Testis (tissue), 3 donors: ENCODE results near the gene MAP2. TPM values are rescaled to one million over a fixed set of nuclear protein-coding genes. Genes with fewer than 3 reads are reported as not detected.
"Not testable (repeated sequence)": the region's sequence is repeated elsewhere in the genome, so short reads cannot be mapped to it uniquely, and the experiment has no call there.

Experiments
- DNase-seq: peaks from one replicate; pipeline ENCODE4 v3.0.0-alpha.2; 2019
- H3K27ac ChIP-seq, 2 donors: fragments of 200-600 bp; sonication (generic); one replicate each; pipeline ENCODE4 v1.5.1; 2019
- H3K27me3 ChIP-seq: fragments of 200-600 bp; sonication (generic); one replicate; pipeline ENCODE4 v1.5.1; 2019
- H3K36me3 ChIP-seq: fragments of 200-600 bp; sonication (generic); one replicate; pipeline ENCODE4 v1.5.1; 2017; ENCODE audit warnings: low read depth; ENCODE audit errors: missing control alignments
- H3K4me1 ChIP-seq: fragments of 200-600 bp; sonication (generic); one replicate; pipeline ENCODE4 v1.5.1; 2019
- H3K4me3 ChIP-seq, 2 donors: fragments of 200-600 bp; sonication (generic); one replicate each; pipeline ENCODE4 v1.5.1; 2017 to 2019
- H3K9me3 ChIP-seq: fragments of 200-600 bp; sonication (generic); one replicate; pipeline ENCODE4 v1.5.1; 2017
- POLR2A ChIP-seq: fragments of 450-650 bp; IDR thresholded peaks from one replicate; pipeline ENCODE4 v1.6.1; 2017; ENCODE audit warnings: antibody characterized with exemption, mild to moderate bottlenecking, moderate library complexity
- WGBS, 2 donors: methylation state at CpG; one replicate each; pipeline ENCODE4 v1.1.5; 2018; 5-methylcytosine and 5-hydroxymethylcytosine counted together
- intact Hi-C: fragments of 100-400 bp; cut with DNase I; formaldehyde crosslinking; loops from one replicate; pipeline ENCODE4 v1.15.1; 2023; ENCODE audit warnings: low total_unique reads
- polyA plus RNA-seq: library from polyadenylated mRNA; stranded (reverse); fragments of 350-450 nt; fragmentation: Illumina TruSeq; extraction: RNeasy Lipid Tissue Mini Kit (QIAGEN cat#74804); gene quantifications from one replicate; pipeline ENCODE4 v1.2.3, GENCODE V29; 2014; ENCODE audit warnings: low read depth, low replicate concordance; ENCODE audit not compliant: insufficient read depth
- total RNA-seq, 2 donors: library from RNA; depleted of rRNA; stranded (reverse); fragments of >200 nt; gene quantifications; one replicate each; pipeline ENCODE4 v1.2.3, GENCODE V29; 2016
- TF ChIP-seq, protein P1 (sequence below), 3 experiments: fragments of 450-650 bp in 2 of 3; fragments of 200-600 bp in 1 of 3; sonication (generic) in 1 of 3; IDR thresholded peaks; one replicate each; pipeline ENCODE4 v1.5.1; 2016 to 2019; ENCODE audit warnings: antibody characterized with exemption in 3 of 3, mild to moderate bottlenecking in 2 of 3, moderate library complexity in 1 of 3

The MAP2 gene
- total and polyA plus RNA-seq, 3 donors from 2014 or later = 15.6 to 30.9 (median 20.9) TPM

DNA sequence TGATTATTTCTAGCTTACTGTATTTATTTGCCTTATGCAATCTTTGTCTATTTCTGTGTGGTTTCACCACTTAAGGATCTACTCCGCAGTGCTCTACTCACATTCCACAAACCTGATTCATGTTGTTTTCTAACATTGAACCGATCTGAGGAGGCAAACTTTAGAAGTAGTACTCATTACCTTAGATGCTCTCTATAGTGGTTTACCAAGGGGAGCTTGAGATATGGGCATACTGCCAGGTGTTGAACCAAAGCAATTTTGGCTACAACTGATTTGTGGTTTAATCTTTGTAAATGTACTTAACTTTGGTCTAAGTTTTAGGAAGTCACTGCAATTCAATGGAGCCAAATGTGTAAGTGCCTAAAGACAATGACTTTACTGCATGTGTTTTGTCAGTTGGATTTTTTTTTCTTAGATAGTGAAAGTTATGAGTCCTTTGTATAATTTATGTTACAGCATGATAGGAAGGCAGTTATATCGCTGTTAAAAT lies 50.1 kb downstream of the MAP2 start:
- Histone ChIP-seq H3K4me3 (no peak overlapping the region), H3K36me3 (no peaks in the 10 kb centered on the region), H3K27ac (no peak overlapping the region), H3K9me3 (no peaks in the 10 kb centered on the region), H3K27me3 (no peaks in the 10 kb centered on the region), H3K4me1 (no peaks in the 10 kb centered on the region)
- intact Hi-C loops = no loop called here
- 51 to 60% methylated on average over 3 of the region's 3 CpGs for WGBS, 2 donors
- TF ChIP-seq, protein P1, sequence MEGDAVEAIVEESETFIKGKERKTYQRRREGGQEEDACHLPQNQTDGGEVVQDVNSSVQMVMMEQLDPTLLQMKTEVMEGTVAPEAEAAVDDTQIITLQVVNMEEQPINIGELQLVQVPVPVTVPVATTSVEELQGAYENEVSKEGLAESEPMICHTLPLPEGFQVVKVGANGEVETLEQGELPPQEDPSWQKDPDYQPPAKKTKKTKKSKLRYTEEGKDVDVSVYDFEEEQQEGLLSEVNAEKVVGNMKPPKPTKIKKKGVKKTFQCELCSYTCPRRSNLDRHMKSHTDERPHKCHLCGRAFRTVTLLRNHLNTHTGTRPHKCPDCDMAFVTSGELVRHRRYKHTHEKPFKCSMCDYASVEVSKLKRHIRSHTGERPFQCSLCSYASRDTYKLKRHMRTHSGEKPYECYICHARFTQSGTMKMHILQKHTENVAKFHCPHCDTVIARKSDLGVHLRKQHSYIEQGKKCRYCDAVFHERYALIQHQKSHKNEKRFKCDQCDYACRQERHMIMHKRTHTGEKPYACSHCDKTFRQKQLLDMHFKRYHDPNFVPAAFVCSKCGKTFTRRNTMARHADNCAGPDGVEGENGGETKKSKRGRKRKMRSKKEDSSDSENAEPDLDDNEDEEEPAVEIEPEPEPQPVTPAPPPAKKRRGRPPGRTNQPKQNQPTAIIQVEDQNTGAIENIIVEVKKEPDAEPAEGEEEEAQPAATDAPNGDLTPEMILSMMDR (IDR thresholded peaks at IDR 0.05) = no peak
- TF ChIP-seq POLR2A = no peak
- DNase-seq = no peak

- no peak overlapping the region for H3K4me3 ChIP-seq
- H3K27me3 ChIP-seq = no peaks in the 10 kb centered on the region
- no peaks in the 10 kb centered on the region for H3K4me1 ChIP-seq
- intact Hi-C loops = no loop called here
- WGBS, 2 donors = 97 to 98% methylated on average over 2 of the region's 2 CpGs
- H3K36me3 ChIP-seq = no peaks in the 10 kb centered on the region
- no peak overlapping the region for H3K27ac ChIP-seq
- H3K9me3 ChIP-seq = no peaks in the 10 kb centered on the region
- no peak for DNase-seq
- no peak for TF ChIP-seq POLR2A
- TF ChIP-seq, protein P1 (IDR thresholded peaks at IDR 0.05) = no peak
Measured at GRCh38 chr2:209474960-209475359, 51.1 kb downstream of the MAP2 start.

DNA sequence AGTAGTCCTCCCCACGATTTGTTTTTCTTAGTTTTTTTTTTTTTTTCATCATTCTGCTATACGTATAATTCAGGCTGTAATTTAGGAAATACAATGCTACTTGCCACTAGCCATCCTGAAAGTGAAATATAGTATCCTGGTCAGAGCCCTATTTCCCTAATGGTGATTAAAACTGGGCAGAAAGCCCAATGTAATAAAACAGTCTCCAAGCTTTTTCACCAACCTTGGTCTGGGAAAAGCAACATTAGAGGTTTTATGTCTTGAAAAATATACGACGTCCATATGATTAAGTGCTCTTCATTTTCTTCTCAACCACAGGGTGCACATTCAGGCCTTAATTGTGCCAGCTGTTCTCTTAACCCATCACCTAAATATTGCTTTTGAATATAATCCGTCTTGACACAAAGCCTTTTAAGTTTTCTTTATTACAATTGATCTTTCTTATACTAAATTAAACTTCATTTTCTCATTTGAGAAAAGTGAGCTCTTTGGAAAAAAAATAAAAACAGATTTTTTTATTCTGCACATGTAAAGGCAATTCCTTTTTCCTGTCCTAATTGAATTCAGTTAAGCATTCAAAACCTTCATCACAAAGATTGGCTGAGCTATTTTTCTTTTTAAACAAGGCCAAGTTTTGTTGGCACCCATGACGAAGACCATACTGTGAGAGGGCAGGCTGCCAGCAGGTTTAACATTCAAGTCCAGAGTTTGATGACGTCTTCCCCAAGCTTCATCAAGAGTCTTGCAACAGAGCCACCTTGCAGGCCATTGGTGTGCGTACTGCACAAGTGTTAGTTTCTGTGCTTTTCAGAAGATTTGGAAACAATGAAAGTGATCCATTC lies 52.7 kb downstream of the MAP2 start:
- no peaks in the 10 kb centered on the region for H3K36me3 ChIP-seq
- TF ChIP-seq, protein P1 (IDR thresholded peaks at IDR 0.05) = no peak
- TF ChIP-seq POLR2A = no peak
- no peaks in the 10 kb centered on the region for H3K4me1 ChIP-seq
- intact Hi-C loops = no loop called here
- no peak for DNase-seq
- 61 to 70% methylated on average over 8 of the region's 8 CpGs for WGBS, 2 donors
- no peak overlapping the region for H3K4me3 ChIP-seq
- no peak overlapping the region for H3K27ac ChIP-seq
- no peaks in the 10 kb centered on the region for H3K27me3 ChIP-seq
- no peaks in the 10 kb centered on the region for H3K9me3 ChIP-seq

DNA sequence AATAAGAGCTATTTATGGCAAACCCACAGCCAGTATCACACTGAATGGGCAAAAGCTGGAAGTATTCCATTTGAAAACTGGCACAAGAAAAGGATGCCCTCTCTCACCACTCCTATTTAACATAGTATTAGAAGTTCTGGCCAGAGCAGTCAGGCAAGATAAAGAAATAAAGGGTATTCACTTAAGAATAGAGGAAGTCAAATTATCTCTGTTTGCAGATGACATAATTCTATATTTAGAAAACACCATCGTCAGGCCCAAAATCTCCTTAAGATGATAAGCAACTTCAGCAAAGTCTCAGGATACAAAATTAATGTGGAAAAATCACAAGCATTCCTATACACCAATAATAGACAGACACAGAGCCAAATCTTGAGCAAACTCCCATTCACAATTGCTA lies 68.4 kb downstream of the MAP2 start:
- H3K27me3 ChIP-seq, H3K36me3 ChIP-seq, DNase-seq, H3K4me3 ChIP-seq, H3K27ac ChIP-seq, intact Hi-C loops, H3K9me3 ChIP-seq, H3K4me1 ChIP-seq: not testable (repeated sequence)
- WGBS, 2 donors = 35% methylated on average over 1 of the region's 1 CpG

DNA sequence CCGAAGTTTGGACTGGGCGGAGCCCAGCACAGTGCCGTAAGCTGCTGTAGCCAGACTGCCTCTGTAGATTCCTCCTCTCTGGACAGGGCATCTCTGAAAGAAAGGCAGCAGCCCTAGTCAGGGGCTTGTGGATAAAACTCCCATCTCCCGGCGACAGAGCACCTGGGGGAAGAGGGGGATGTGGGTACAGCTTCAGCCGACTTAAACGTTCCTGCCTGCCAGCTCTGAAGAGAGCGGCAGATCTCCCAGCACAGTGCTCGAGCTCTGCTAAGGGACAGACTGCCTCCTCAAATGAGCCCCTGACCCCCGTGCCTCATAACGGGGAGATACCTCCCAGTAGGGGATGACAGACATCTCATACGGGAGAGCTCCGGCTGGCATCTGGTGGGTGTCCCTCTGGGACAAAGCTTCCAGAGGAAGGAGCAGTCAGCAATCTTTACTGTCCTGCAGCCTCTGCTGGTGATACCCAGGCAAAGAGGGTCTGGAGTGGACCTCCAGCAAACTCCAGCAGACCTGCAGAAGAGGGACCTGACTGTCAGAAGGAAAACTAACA lies 71.3 kb downstream of the MAP2 start:
- H3K36me3 ChIP-seq, intact Hi-C loops, H3K27me3 ChIP-seq, DNase-seq, H3K4me1 ChIP-seq, H3K4me3 ChIP-seq, H3K9me3 ChIP-seq: not testable (repeated sequence)
- H3K27ac ChIP-seq = peak overlapping the region; percentile 41 to 81
- 86 to 92% methylated on average over 12 to 13 of the region's 13 CpGs for WGBS, 2 donors
